ENCODE measurements around the gene PKP2.
A peak's percentile ranks its signal among the peaks of the same experiment; 100 is the strongest.
"Not testable (repeated sequence)": the region's sequence is repeated elsewhere in the genome, so short reads cannot be mapped to it uniquely, and the experiment has no call there.

The PKP2 gene

GRCh38 chr12:32895688-32896431 lies 717 bp downstream of the PKP2 start:
- no peak for DNase-seq

- DNase-seq: no peak
Measured at GRCh38 chr12:32894566-32894965, 2.0 kb downstream of the PKP2 start.

- DNase-seq: no peak
Measured at GRCh38 chr12:32893458-32893857, 3.1 kb downstream of the PKP2 start.

GRCh38 chr12:32893043-32893442 lies 3.5 kb downstream of the PKP2 start:
- DNase-seq: no peak

DNA sequence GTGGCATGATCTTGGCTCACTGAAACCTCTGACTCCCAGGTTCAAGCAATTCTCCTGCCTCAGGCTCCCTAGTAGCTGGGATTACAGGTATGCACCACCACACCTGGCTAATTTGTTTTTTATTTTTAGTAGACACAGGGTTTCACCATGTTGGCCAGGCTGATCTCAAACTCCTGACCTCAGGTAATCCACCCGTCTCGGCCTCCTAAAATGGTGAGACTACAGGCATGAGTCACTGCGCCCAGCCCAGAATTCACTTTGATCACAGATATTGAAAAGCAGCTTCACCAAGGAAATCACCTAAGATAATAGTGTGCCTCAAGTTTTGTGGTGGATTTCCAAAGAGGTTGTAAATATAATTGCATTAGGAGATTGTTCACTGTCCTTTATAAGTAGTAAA lies 4.2 kb downstream of the PKP2 start:
- not testable (repeated sequence) for DNase-seq

DNA sequence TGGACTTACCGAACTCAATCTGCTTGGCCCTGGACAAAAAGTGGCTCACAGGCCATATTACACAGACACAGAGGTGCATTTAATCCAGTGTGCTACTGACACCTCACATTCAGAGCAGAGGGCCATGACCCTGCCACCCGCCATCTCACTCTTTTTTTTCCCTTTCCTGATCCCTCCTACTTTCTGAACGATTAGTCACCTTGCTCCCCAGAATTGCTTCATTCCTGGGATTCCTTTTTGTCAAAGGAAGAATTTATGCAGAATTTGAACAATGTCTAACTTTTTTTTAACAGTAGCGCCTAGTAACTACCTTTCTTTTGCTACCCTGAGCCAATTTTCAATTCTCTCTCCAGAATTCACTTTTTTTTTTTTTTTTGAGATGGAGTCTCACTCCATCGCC lies 4.6 kb downstream of the PKP2 start:
- DNase-seq: peak; percentile 11

DNA sequence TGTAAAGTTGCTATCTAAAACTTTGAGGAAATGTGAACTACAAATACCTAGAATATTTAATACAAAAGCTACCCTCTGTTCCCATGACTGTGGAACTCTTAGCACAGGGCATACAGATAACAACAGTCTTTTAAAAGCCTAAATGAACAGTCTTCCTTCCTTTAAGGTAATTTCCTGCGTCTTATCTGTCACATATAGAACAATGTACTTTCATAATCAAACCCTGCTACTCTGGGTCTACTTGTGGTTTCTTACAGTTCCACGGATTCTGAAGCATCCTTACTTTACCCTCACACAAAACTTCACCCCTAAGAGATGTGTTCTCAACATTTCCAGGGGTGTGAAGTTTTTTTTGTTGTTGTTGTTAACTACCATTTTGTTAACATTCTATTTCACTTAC lies 5.1 kb downstream of the PKP2 start:
- DNase-seq: no peak

DNA sequence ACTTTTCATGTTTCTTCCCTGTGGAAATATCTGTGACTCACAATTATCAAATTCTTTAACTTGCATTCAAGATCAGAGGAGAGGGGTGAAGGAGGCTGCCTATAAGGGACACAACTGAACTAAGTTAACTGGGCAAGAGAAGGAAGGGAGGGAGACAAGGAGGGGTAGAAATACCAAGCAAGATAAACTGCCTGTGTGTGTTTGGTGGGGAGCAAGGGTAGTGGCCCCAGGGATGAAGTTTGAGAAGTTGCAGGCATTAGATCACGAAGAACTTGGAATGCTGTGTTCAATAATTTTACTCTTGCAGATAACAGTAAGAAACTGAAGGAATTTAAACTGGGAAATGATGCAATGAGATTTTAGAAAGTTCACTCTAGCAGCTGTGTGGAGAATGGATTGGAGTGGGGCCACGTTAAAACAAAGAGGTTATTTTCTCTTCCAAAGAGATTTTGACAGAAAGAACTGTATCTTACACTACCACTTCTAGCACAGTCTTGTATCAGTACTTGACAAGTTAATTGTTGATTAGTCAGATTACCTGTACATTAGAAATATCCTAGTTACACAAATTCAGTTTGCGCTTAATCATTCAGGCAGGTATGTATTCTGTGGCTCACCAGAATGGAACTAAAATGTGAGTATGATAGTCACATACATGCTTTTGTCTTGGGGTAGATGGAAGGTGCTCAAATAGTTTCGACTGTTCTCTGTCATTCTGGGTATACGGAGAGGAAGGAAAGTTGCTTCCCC lies 7.4 kb downstream of the PKP2 start:
- peak; percentile 22 for DNase-seq

DNA sequence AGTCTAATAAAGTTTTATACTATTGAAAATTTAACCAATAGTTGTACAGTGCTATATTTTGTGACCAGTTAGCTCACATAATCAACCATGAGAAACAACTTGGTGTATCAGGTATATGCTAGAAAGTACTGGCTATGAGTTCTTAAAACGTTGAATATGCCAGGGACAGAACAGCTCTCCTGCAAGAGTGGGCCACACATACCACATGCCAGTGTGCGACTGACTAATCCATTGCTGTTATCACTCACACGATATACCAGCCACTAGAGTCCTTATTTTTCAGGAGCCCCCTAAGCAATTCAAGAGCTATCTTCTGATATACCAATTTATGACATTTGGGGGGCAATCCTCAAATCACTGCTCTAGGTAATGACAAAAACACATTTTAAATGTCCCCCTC lies 9.5 kb downstream of the PKP2 start:
- DNase-seq: no peak

DNA sequence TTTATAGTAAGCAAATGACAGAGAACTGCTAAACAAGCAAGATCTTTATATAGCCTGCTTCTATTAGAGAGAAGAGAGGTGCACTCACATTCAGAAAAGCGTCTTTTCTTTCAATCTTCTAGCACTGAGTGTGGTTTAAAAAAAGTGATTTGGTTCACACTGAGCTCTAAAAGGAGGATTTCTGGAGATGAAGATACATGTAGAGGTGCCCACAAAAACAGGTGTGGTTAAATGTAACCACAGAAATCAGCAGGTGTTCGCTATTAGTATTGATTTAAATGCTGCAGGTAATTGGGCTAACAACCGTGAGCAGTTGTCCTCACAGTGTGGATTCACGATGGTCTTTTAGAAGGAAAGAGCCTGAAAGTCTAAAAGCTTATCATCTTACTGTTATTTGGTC lies 10.7 kb downstream of the PKP2 start:
- no peak for DNase-seq

- no peak for DNase-seq
Measured at GRCh38 chr12:32884962-32885361, 11.6 kb downstream of the PKP2 start.

- DNase-seq: no peak
Measured at GRCh38 chr12:32881702-32882101, 14.9 kb downstream of the PKP2 start.

DNA sequence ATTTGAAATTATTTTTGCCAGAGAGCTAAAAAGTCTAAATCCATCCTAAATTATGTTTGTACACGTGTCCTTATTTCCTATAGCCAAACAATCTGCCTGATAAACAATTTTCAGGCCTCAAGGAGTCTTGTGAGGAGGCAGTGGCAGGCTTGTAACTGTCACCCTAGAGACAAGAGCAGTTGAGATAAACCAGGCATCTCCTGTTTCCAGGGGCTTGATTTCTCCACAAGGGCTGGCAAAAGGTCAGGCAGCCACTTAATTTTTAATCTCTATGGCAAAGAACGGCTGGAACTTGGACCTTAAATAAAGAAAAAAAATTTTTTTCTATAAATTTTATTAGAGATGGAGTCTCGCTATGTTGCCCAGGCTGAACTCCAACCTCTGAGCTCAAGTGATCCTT lies 15.5 kb downstream of the PKP2 start:
- DNase-seq: no peak

GRCh38 chr12:32879066-32879465 lies 17.5 kb downstream of the PKP2 start:
- not testable (repeated sequence) for DNase-seq

DNA sequence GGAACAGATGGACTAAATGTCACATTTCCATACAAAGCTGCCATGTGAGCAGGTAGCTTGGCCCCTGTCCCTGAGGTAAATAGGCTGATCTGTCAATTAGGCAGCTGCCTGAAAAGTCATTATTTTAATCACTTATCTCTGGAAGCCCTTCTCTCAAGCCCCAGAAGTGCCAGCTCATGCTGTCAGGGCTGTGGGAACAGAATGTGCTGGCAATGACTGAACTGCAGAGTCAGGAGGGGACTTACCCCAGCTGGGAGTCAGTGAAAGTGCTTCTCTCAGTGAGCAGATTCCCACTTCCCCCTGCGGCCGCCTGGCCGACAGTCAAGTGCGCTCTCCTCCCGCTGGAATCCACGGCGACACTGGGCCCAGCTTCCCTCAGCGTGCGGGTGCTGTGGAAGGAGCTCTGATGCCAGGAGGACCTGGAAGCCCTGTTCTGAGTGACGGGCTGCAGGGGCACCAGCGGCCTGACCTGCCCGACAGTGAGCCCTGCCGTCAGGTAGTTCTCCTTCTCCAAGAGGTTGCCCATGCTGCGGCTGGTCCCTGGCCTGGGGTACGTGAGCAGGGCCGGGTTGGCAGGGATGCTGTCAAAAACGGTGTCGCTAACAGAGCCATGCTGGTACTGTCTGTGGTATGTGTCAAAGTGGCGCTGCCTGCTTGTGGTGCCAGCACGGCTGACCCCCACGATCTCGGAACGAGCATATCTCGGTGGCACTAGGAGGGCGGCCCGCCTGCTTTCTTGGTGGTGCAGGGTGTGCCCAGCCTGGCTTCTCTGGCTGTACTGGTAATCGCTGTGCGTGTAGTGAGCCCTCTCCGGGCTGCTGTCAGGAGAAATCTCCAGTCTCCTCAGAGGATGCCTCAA lies 18.7 kb downstream of the PKP2 start:
- DNase-seq: no peak

DNA sequence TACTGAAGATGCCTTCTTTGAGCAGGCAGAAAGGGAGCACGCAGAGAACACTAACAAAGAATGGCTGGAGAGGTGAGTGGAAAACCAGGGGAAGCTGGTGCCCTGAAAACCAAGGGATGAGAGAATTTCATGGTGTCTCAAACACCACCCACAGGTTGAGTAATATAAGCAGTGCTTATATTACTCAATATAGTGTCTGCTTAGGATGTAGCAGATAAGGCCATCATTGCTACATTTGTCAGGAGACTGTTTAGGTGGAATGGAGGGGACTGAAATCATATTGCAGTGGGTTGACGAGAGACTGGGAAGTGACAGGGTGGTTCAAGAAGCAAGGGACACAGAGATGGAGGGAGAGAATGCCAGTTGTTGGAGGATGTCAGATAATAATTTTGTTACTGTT lies 20.6 kb downstream of the PKP2 start:
- no peak for DNase-seq

DNA sequence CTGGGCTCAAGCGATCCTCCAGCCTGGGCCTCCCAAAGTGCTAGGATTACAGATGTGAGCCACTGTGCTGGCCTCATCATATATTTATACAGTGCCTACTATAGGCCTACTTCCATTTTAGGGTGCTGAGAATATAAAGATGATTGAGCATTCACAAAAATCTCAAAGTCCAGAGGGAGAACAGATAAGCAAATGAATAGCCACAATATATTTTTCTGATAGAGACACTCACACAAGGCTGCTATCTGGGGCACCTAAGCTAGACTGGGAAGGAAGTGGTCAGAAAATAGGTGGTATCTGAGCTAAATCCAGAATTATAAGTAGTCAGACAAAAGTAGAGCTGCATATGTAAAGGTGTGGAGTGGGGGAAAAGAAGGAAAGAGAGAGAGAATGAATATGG lies 21.6 kb downstream of the PKP2 start:
- DNase-seq: no peak

- no peak for DNase-seq
Measured at GRCh38 chr12:32874078-32874477, 22.5 kb downstream of the PKP2 start.

- DNase-seq: not testable (repeated sequence)
Measured at GRCh38 chr12:32872416-32872815, 24.2 kb downstream of the PKP2 start.

- no peak for DNase-seq
Measured at GRCh38 chr12:32870716-32871115, 25.9 kb downstream of the PKP2 start.

GRCh38 chr12:32868885-32869284 lies 27.7 kb downstream of the PKP2 start:
- DNase-seq: no peak

DNA sequence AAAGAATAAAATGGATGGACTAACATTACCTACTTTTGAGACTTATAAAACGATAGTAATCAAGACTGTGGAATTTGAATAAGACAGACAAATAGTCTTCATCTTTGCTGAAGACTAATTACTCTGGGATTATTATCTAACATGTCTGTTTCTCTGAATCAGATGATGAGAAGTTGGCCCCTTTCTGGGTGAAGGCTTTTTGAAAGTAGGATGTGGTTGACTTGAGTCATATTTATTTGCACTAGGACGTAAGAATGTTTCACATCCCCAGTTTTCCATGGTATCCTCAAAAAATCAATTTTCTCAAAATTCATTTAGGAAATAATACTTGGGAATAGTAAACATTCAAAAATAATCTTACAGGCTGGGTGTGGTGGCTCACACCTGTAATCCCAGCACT lies 31.8 kb downstream of the PKP2 start:
- DNase-seq: no peak

DNA sequence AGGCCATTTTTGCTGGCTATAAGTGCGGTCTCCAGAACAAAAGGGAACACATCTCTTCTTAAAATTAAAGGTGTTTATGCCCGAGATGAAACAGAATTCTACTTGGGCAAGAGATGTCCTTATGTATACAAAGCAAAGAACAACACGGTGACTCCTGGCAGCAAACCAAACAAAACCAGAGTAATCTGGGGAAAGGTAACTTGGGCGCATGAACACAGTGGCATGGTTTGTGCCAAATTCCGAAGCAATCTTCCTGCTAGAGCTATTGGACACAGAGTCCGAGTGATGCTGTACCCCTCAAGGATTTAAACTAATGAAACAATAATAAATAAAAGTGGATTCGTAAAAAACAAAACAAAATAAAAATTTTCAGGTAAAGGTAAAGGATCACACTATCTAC lies 33.4 kb downstream of the PKP2 start:
- DNase-seq: no peak

DNA sequence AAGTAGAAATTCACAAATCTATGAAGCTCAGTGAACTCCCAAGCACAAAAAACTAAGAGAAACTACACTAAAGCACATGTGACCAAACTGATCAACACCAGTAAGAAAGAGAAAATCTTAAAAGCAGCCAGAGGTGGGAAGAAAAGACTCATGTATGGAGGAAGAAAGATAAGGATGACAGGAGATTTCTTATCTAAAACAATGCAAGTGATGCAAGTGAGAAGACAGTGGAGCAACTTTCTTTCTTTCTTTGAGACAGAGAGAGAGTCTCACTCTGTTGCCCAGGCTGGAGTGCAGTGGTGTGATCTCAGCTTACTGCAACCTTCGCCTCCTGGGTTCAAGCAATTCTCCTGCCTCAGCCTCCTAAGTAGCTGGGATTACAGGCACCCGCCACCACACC lies 34.9 kb downstream of the PKP2 start:
- DNase-seq: not testable (repeated sequence)
